ENCODE data around the gene TRMT10B. TPM values are rescaled to one million over a fixed set of nuclear protein-coding genes. Genes with fewer than 3 reads are reported as not detected.

Gene TRMT10B
- polyA plus RNA-seq, 2 of the 4 experiments (the other 2 are of a cell fraction): 6.5 to 10.1 TPM

GRCh38 chr9:37715991-37716505 lies 37.6 kb upstream of the TRMT10B start (continued):
- TF ChIP-seq HMGXB4 (CRISPR knock-in tag; IDR thresholded peaks at IDR 0.05; ENCODE audit: borderline replicate concordance) (no peak), ZNF302 (CRISPR knock-in tag; IDR thresholded peaks at IDR 0.05) (no peak), SREBF2 (IDR thresholded peaks at IDR 0.05) (no peak), POLR2AphosphoS2 (conservative IDR thresholded peaks at IDR 0.05; ENCODE audit: low read length) (no peak), ZC3H11A (IDR thresholded peaks at IDR 0.05) (no peak), BHLHE40 (IDR thresholded peaks at IDR 0.05; ENCODE audit: low read depth, low read length) (no peak), CHD2 (IDR thresholded peaks at IDR 0.05; ENCODE audit: low read length, partially characterized antibody) (no peak), JUN (IDR thresholded peaks at IDR 0.05) (no peak), JUNB (IDR thresholded peaks at IDR 0.05) (no peak), ATOH8 (CRISPR knock-in tag; IDR thresholded peaks at IDR 0.05; ENCODE audit: low read depth) (no peak)

- POLR2A ChIA-PET: no interaction called here
- no peaks in the 10 kb centered on the region for H3K4me1 ChIP-seq
- no peak for TF ChIP-seq HES2 (IDR thresholded peaks at IDR 0.05)
- TF ChIP-seq FOSB (CRISPR knock-in tag; IDR thresholded peaks at IDR 0.05): no peak
- no peak for TF ChIP-seq ESRRA (IDR thresholded peaks at IDR 0.05; ENCODE audit: borderline replicate concordance, low read length)
- no peak for TF ChIP-seq HEYL (CRISPR knock-in tag; IDR thresholded peaks at IDR 0.05)
- TF ChIP-seq EHF (CRISPR knock-in tag; IDR thresholded peaks at IDR 0.05): no peak
- no peak for TF ChIP-seq RAD21 (conservative IDR thresholded peaks at IDR 0.05 in 1 of 2, IDR thresholded peaks at IDR 0.05 in 1 of 2)
- TF ChIP-seq CHD4 (IDR thresholded peaks at IDR 0.05; ENCODE audit: borderline replicate concordance): no peak
- TF ChIP-seq SMC3 (IDR thresholded peaks at IDR 0.05): no peak
- no peak for TF ChIP-seq EHMT2 (IDR thresholded peaks at IDR 0.05; ENCODE audit: low read depth)
- TF ChIP-seq MAX (IDR thresholded peaks at IDR 0.05): no peak
- no peak for TF ChIP-seq HOXA7 (CRISPR knock-in tag; IDR thresholded peaks at IDR 0.05)
- no peak for TF ChIP-seq E2F6 (IDR thresholded peaks at IDR 0.05; ENCODE audit: borderline replicate concordance, low read depth)
- no peak for TF ChIP-seq KDM5A (IDR thresholded peaks at IDR 0.05)
- no peak for TF ChIP-seq CTCF (IDR thresholded peaks at IDR 0.05)
- TF ChIP-seq ZC3H11A (IDR thresholded peaks at IDR 0.05): no peak
- no peak for TF ChIP-seq NR3C1 (IDR thresholded peaks at IDR 0.05)
- no peak for TF ChIP-seq POLR2AphosphoS2 (conservative IDR thresholded peaks at IDR 0.05; ENCODE audit: low read length)
- TF ChIP-seq FOXS1 (CRISPR knock-in tag; IDR thresholded peaks at IDR 0.05): no peak
- no peaks in the 10 kb centered on the region for H3K9me3 ChIP-seq
- H3K27ac ChIP-seq: no peak overlapping the region
- no peak overlapping the region for H3K4me3 ChIP-seq
- CTCF ChIA-PET: interaction anchor here (1.5 kb wide), 1 partner anchor 28 kb away, joined by 4 read pairs; no protein-coding TSS in a partner anchor
- WGBS (ENCODE audit: missing lambda C conversion rate): 55% methylated on average over 2 of the region's 2 CpGs
- FAIRE-seq (no peak), ATAC-seq (no peak), DNase-seq (ENCODE audit: low read depth in 1 of 2, low spot score in 1 of 2) (no peak)
- no peak overlapping the region for H3K4me2 ChIP-seq
Measured at GRCh38 chr9:37719526-37719925, 34.1 kb upstream of the TRMT10B start.

All from A549 (cell line).